Measurements from ENCODE around the gene KIAA1755. TPM values are rescaled to one million over a fixed set of nuclear protein-coding genes. Genes with fewer than 3 reads are reported as not detected.

The KIAA1755 gene
- total RNA-seq, 1 experiment from 2014 or later: not detected

- CTCF ChIA-PET: no interaction called here
Measured at GRCh38 chr20:38194971-38195504, 65.5 kb downstream of the KIAA1755 start.

GRCh38 chr20:38193586-38194105, 66.9 kb downstream of the KIAA1755 start:
- Histone ChIP-seq H3K9me3 (ENCODE audit: low read depth, low read length, poor library complexity, severe bottlenecking) (no peaks in the 10 kb centered on the region), H3K4me3 (ENCODE audit: low read depth, low read length, poor library complexity, severe bottlenecking) (no peak overlapping the region), H3K4me1 (ENCODE audit: insufficient read depth, low read length, poor library complexity, severe bottlenecking) (no peaks in the 10 kb centered on the region), H3K36me3 (ENCODE audit: insufficient read depth, low read length, poor library complexity, severe bottlenecking) (no peaks in the 10 kb centered on the region), H3K27me3 (replicated peaks; ENCODE audit: insufficient read depth, low read depth, low read length, poor library complexity) (no peaks in the 10 kb centered on the region), H3K27ac (ENCODE audit: low read depth, low read length, poor library complexity, severe bottlenecking) (no peak overlapping the region)
- BruUV-seq (replicated peaks): no TSS peak
- intact Hi-C loops (cut with micrococcal nuclease; ENCODE audit: unreplicated experiment): no loop called here
- CTCF ChIA-PET: no interaction called here
- DNase-seq (ENCODE audit: low spot score): no peak
- POLR2A ChIA-PET (ENCODE audit: low non-redundant PET): no interaction called here
- no peak for TF ChIP-seq CTCF (conservative IDR thresholded peaks at IDR 0.05; ENCODE audit: low read depth, low read length)
- TF ChIP-seq EZH2 (IDR thresholded peaks at IDR 0.05; ENCODE audit: borderline replicate concordance, low read depth, low read length, poor library complexity, severe bottlenecking): no peak

More at GRCh38 chr20:38194971-38195504, 65.5 kb downstream of the KIAA1755 start:
- TF ChIP-seq EZH2 (IDR thresholded peaks at IDR 0.05; ENCODE audit: borderline replicate concordance, low read depth, low read length, poor library complexity, severe bottlenecking): no peak
- TF ChIP-seq CTCF (conservative IDR thresholded peaks at IDR 0.05; ENCODE audit: low read depth, low read length): no peak
- Histone ChIP-seq H3K27ac (ENCODE audit: low read depth, low read length, poor library complexity, severe bottlenecking) (no peak overlapping the region), H3K36me3 (ENCODE audit: insufficient read depth, low read length, poor library complexity, severe bottlenecking) (no peaks in the 10 kb centered on the region), H3K9me3 (ENCODE audit: low read depth, low read length, poor library complexity, severe bottlenecking) (no peaks in the 10 kb centered on the region), H3K4me3 (ENCODE audit: low read depth, low read length, poor library complexity, severe bottlenecking) (no peak overlapping the region), H3K27me3 (replicated peaks; ENCODE audit: insufficient read depth, low read depth, low read length, poor library complexity) (no peaks in the 10 kb centered on the region), H3K4me1 (ENCODE audit: insufficient read depth, low read length, poor library complexity, severe bottlenecking) (no peaks in the 10 kb centered on the region)
- intact Hi-C loops (cut with micrococcal nuclease; ENCODE audit: unreplicated experiment): no loop called here
- no TSS peak for BruUV-seq (replicated peaks)
- no peak for DNase-seq (ENCODE audit: low spot score)
- POLR2A ChIA-PET (ENCODE audit: low non-redundant PET): no interaction called here

GRCh38 chr20:38192323-38192885, 68.1 kb downstream of the KIAA1755 start:
- H3K27ac ChIP-seq (ENCODE audit: low read depth, low read length, poor library complexity, severe bottlenecking): no peak overlapping the region
- ChIA-PET CTCF (interaction anchor here (0.7 kb wide), 3 partner anchors 29 to 1700 kb away, joined by 4 to 5 read pairs (median 4); no protein-coding TSS in a partner anchor), POLR2A (ENCODE audit: low non-redundant PET) (no interaction called here)
- no peak overlapping the region for H3K4me3 ChIP-seq (ENCODE audit: low read depth, low read length, poor library complexity, severe bottlenecking)
- BruUV-seq (replicated peaks): no TSS peak
- no peak for DNase-seq (ENCODE audit: low spot score)
- no peaks in the 10 kb centered on the region for H3K4me1 ChIP-seq (ENCODE audit: insufficient read depth, low read length, poor library complexity, severe bottlenecking)
- H3K9me3 ChIP-seq (ENCODE audit: low read depth, low read length, poor library complexity, severe bottlenecking): no peaks in the 10 kb centered on the region
- H3K36me3 ChIP-seq (ENCODE audit: insufficient read depth, low read length, poor library complexity, severe bottlenecking): no peaks in the 10 kb centered on the region
- intact Hi-C loops (cut with micrococcal nuclease; ENCODE audit: unreplicated experiment): no loop called here
- TF ChIP-seq EZH2 (IDR thresholded peaks at IDR 0.05; ENCODE audit: borderline replicate concordance, low read depth, low read length, poor library complexity, severe bottlenecking): no peak
- TF ChIP-seq CTCF (conservative IDR thresholded peaks at IDR 0.05; ENCODE audit: low read depth, low read length): no peak
- H3K27me3 ChIP-seq (replicated peaks; ENCODE audit: insufficient read depth, low read depth, low read length, poor library complexity): no peaks in the 10 kb centered on the region
